CD8-positive, alpha-beta memory T cell (primary cell): ENCODE measurements around the gene PIK3R6. TPM values are rescaled to one million over a fixed set of nuclear protein-coding genes. Genes with fewer than 3 reads are reported as not detected.

Source experiments
- CTCF ChIA-PET: fragments of 350-600 bp; sonication (Branson Sonifier 250); formaldehyde crosslinking; loops from one replicate; lab custom pipeline; 2021; ENCODE audit warnings: antibody characterized with exemption; lab: Charles Lee
- POLR2A ChIA-PET: fragments of 350-600 bp; sonication (Branson Sonifier 250); formaldehyde crosslinking; loops from one replicate; lab custom pipeline; 2021; ENCODE audit warnings: antibody characterized with exemption; lab: Charles Lee
- DNase-seq, 5 donors: peaks; one replicate each; pipeline versions ENCODE4 v3.0.0 to v3.0.0-alpha.2; 2020 to 2022; ENCODE audit warnings: mixed read lengths in 1 of 5
- H3K27ac ChIP-seq: one replicate; pipeline ENCODE4 v1.7.0; 2013; ENCODE audit warnings: low read depth, mild to moderate bottlenecking, low read length, moderate library complexity
- H3K27me3 ChIP-seq: 2 replicates; pipeline ENCODE4 v1.7.0; 2013; ENCODE audit warnings: low read length, mild to moderate bottlenecking; ENCODE audit not compliant: insufficient read depth, poor library complexity, severe bottlenecking
- H3K36me3 ChIP-seq: 2 replicates; pipeline ENCODE4 v1.7.0; 2013; ENCODE audit warnings: mild to moderate bottlenecking, low read length, moderate library complexity; ENCODE audit not compliant: insufficient read depth
- H3K4me1 ChIP-seq: 2 replicates; pipeline ENCODE4 v1.7.0; 2013; ENCODE audit warnings: mild to moderate bottlenecking, low read length, moderate library complexity; ENCODE audit not compliant: insufficient read depth
- H3K4me3 ChIP-seq: 2 replicates; pipeline ENCODE4 v1.7.0; 2013; ENCODE audit warnings: mild to moderate bottlenecking, low read length
- H3K9me3 ChIP-seq: 2 replicates; pipeline ENCODE4 v1.7.0; 2013; ENCODE audit warnings: mild to moderate bottlenecking, low read length
- H3K27ac Mint-ChIP-seq, 8 donors: one replicate each; pipeline ENCODE4 v1.8.0; 2020 to 2021; ENCODE audit warnings: mixed read lengths in 8 of 8, mild to moderate bottlenecking in 6 of 8, inconsistent platforms in 3 of 8, moderate library complexity in 3 of 8
- H3K27me3 Mint-ChIP-seq, 2 donors: one replicate each; pipeline ENCODE4 v1.8.0; 2020 to 2021; ENCODE audit warnings: mixed read lengths in 2 of 2, mild to moderate bottlenecking in 1 of 2, moderate library complexity in 1 of 2
- H3K36me3 Mint-ChIP-seq, 3 donors: one replicate each; pipeline ENCODE4 v1.8.0; 2020 to 2021; ENCODE audit warnings: mixed read lengths in 3 of 3, inconsistent platforms in 1 of 3, mild to moderate bottlenecking in 1 of 3
- H3K4me1 Mint-ChIP-seq, 3 donors: one replicate each; pipeline ENCODE4 v1.8.0; 2020 to 2021; ENCODE audit warnings: mixed read lengths in 3 of 3, inconsistent platforms in 1 of 3, mild to moderate bottlenecking in 1 of 3
- H3K4me3 Mint-ChIP-seq, 7 donors: one replicate each; pipeline ENCODE4 v1.8.0; 2020 to 2021; ENCODE audit warnings: mixed read lengths in 7 of 7, mild to moderate bottlenecking in 6 of 7, moderate library complexity in 4 of 7, inconsistent platforms in 2 of 7
- H3K9me3 Mint-ChIP-seq, 5 donors: one replicate each; pipeline ENCODE4 v1.8.0; 2020 to 2022; ENCODE audit warnings: mixed read lengths in 5 of 5, mild to moderate bottlenecking in 3 of 5, moderate library complexity in 2 of 5, inconsistent platforms in 1 of 5
- polyA plus RNA-seq: library from polyadenylated mRNA; unstranded; fragments of 300-500 nt; fragmentation: Illumina TruSeq; gene quantifications from one replicate; pipeline ENCODE4 v1.2.3, GENCODE V29; 2021
- total RNA-seq, 2 experiments: library from RNA; stranded (reverse); gene quantifications; one replicate each; pipeline ENCODE4 v1.2.3, GENCODE V29; 2021

Gene PIK3R6
- total and polyA plus RNA-seq, 3 experiments from 2014 or later = 0.18 to 0.61 (median 0.35) TPM

DNA sequence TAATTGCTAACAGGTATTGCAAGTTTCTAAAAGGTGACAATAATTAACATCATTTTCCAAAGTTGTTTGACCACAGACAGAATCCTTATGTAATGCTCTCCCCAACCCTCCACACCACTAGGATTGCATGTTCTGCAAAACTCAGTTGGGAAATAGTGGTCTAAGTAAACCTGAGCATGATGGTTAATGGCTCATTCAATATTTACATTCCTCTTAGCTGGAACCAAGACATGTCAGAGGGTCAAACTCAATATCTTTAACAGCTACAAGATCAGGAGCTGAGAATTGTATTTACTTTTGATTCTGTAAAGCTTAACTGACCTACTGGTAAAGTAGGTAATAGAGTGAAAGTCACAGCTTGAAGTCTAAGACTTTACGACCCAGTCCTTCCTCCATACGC lies 78.5 kb downstream of the PIK3R6 start:
- H3K9me3 Mint-ChIP-seq = peaks cover 2 to 9% (median 8%) of the 10 kb centered on the region in 5 donors
- Histone ChIP-seq H3K4me1 (no peaks in the 10 kb centered on the region), H3K36me3 (no peaks in the 10 kb centered on the region), H3K27ac (no peak overlapping the region), H3K4me3 (no peak overlapping the region), H3K9me3 (no peaks in the 10 kb centered on the region), H3K27me3 (no peaks in the 10 kb centered on the region)
- no peak for DNase-seq
- H3K27me3 Mint-ChIP-seq = peaks cover 2 to 5% of the 10 kb centered on the region in 2 donors
- peaks cover 0 to 6% (median 4%) of the 10 kb centered on the region in 3 donors for H3K36me3 Mint-ChIP-seq
- ChIA-PET CTCF (no interaction called here), POLR2A (no interaction called here)
- no peak overlapping the region for H3K4me3 Mint-ChIP-seq
- no peak overlapping the region for H3K27ac Mint-ChIP-seq
- H3K4me1 Mint-ChIP-seq = peaks cover 0 to 2% (median 0%) of the 10 kb centered on the region in 3 donors

DNA sequence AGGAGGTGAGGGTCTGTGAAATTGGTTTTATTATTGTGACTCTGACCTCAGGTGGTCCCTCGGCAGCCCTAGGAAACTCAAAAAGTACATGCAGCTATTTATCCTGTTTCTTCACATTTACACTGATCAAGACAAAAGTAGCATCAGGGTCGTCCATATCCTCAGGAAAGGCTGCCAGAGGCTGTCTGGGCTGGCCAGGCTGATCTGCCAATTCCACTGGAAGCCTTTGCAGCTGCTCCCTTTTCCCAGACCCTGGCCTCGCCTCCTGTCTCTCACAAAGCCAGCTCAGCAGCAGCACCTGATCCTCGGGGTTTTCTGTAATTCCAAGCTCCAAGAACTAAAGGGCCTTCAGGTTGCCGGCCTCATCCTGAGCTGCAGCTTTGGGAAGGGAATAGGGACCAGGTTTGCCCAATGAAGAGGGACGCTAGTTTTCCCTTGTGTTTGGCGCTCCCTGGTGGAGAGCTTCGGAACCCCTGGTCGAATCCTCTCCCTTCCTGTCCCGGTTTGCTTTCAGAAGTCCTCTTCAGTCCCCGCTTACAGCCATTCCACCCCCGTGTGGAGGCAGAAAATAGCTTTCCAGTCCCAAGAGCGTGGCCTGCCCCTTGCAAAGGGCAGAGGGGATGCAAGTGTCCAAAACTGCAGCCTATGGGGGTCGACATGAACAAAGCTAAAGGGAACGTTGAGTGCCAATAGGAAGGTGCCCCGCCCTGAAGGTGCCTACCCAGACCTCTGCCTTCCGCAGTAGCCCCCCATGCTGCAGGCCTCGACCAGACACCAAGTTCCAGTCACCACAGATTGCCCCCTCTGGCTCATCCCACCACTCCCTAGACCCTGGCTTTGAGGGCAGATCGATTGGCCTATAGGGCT lies 81.7 kb downstream of the PIK3R6 start:
- Mint-ChIP-seq H3K27me3 (peaks cover 0 to 2% of the 10 kb centered on the region in 2 donors), H3K4me1 (peaks cover 0 to 2% (median 0%) of the 10 kb centered on the region in 3 donors), H3K9me3 (no peaks in the 10 kb centered on the region), H3K4me3 (no peak overlapping the region), H3K36me3 (no peaks in the 10 kb centered on the region), H3K27ac (no peak overlapping the region)
- no peaks in the 10 kb centered on the region for H3K27me3 ChIP-seq
- H3K4me1 ChIP-seq = no peaks in the 10 kb centered on the region
- POLR2A ChIA-PET = no interaction called here
- peak; percentile 19 to 59 (median 46) for DNase-seq
- CTCF ChIA-PET = interaction anchor here (0.9 to 2.8 kb wide), 13 partner anchors 9 to 402 kb away, joined by 3 to 15 read pairs (median 4); partner anchors contain the start of gene MFSD6L
- H3K9me3 ChIP-seq = no peaks in the 10 kb centered on the region
- H3K27ac ChIP-seq = no peak overlapping the region
- H3K4me3 ChIP-seq = no peak overlapping the region
- no peaks in the 10 kb centered on the region for H3K36me3 ChIP-seq

DNA sequence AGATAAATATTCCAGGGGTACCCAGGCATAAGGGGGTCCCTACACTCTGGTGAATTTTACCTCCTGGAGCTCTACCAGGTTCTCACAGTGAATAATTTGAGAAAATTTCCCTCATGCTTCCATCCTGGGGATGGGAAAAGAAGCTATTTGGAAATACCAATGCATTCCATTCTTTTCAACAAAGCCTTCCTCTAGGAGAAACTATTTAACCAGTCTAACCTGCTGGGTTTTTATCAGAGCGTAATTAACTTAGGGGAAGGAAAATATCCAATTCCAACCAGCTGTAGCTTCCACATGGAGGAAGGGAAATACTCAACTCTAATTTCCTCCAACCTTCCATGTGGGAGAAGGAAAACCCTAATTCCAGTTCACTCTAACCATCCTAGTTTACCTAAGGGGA lies 85.3 kb downstream of the PIK3R6 start:
- Mint-ChIP-seq H3K9me3 (no peaks in the 10 kb centered on the region), H3K4me1 (peaks cover 0 to 2% (median 0%) of the 10 kb centered on the region in 3 donors), H3K36me3 (peaks cover 0 to 3% (median under 1%) of the 10 kb centered on the region in 3 donors), H3K4me3 (no peak overlapping the region), H3K27ac (no peak overlapping the region), H3K27me3 (peaks cover 3% of the 10 kb centered on the region in 2 donors)
- Histone ChIP-seq H3K36me3 (no peaks in the 10 kb centered on the region), H3K9me3 (no peaks in the 10 kb centered on the region), H3K27me3 (no peaks in the 10 kb centered on the region), H3K27ac (no peak overlapping the region), H3K4me3 (no peak overlapping the region), H3K4me1 (no peaks in the 10 kb centered on the region)
- POLR2A ChIA-PET = no interaction called here
- no peak for DNase-seq
- CTCF ChIA-PET = interaction anchor here (1.0 to 1.5 kb wide), 2 partner anchors 11 to 216 kb away, joined by 4 read pairs; no protein-coding TSS in a partner anchor

DNA sequence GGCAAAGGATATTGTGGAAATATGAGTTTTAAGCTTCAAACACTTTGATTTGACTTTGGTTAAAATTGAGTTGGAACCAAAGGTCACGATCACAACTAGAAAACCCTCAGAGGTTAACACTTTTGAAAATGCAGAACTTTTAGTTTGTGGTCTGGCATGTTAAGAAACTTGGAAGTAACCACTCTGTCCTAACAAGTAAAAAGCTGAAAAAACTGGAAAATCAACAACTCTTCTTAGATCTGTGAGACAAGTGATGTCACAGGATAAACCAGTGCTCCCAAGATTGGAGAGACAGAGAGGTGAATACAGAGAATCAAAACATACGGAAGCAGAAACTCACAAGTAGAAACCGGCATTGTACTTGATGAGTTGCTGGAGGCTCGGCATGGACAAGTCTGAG lies 85.7 kb downstream of the PIK3R6 start:
- H3K27ac Mint-ChIP-seq = peak overlapping the region in 2 of 8 donors; percentile 17 to 83
- H3K36me3 ChIP-seq = no peaks in the 10 kb centered on the region
- DNase-seq = no peak
- no peaks in the 10 kb centered on the region for H3K9me3 ChIP-seq
- H3K4me3 ChIP-seq = no peak overlapping the region
- POLR2A ChIA-PET = no interaction called here
- no peak overlapping the region for H3K4me3 Mint-ChIP-seq
- H3K4me1 Mint-ChIP-seq = peaks cover 0 to 2% (median 0%) of the 10 kb centered on the region in 3 donors
- H3K27ac ChIP-seq = no peak overlapping the region
- H3K4me1 ChIP-seq = no peaks in the 10 kb centered on the region
- peaks cover 3% of the 10 kb centered on the region in 2 donors for H3K27me3 Mint-ChIP-seq
- peaks cover 1% of the 10 kb centered on the region for H3K27me3 ChIP-seq
- H3K36me3 Mint-ChIP-seq = peaks cover 0 to 5% (median 2%) of the 10 kb centered on the region in 3 donors
- CTCF ChIA-PET = interaction anchor here (1.5 kb wide), 1 partner anchor 216 kb away, joined by 4 read pairs; no protein-coding TSS in a partner anchor
- no peaks in the 10 kb centered on the region for H3K9me3 Mint-ChIP-seq

DNA sequence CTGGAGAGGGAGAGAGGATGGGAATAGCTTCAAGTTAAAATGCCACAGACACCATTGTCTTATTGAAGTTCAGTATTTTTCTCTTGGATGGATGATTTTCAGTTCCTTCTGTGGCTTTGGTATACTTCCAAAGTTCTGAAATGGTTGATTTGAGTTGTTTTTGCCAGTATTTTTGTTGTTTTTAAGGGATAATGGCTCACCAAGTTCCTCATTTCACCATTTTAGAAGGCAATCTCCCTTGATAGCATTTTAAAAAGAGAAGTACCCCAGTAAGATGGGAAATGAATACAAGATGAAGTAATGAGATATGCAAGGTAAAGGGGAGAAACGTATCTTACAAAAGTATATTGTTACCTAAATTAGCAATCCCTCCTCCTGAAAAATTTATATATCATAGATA lies 90.6 kb downstream of the PIK3R6 start:
- DNase-seq = no peak
- ChIA-PET POLR2A (no interaction called here), CTCF (interaction anchor here (2.7 kb wide), 1 partner anchor 9 kb away, joined by 14 read pairs; no protein-coding TSS in a partner anchor)
- peaks cover 26 to 35% of the 10 kb centered on the region in 2 donors for H3K27me3 Mint-ChIP-seq
- peaks cover 8 to 21% (median 11%) of the 10 kb centered on the region in 5 donors for H3K9me3 Mint-ChIP-seq
- no peaks in the 10 kb centered on the region for H3K9me3 ChIP-seq
- no peaks in the 10 kb centered on the region for H3K36me3 ChIP-seq
- peak overlapping the region in 1 of 8 donors; percentile 66 for H3K27ac Mint-ChIP-seq
- no peaks in the 10 kb centered on the region for H3K4me1 ChIP-seq
- no peak overlapping the region for H3K4me3 Mint-ChIP-seq
- H3K27me3 ChIP-seq = peaks cover 4% of the 10 kb centered on the region
- H3K27ac ChIP-seq = no peak overlapping the region
- H3K4me1 Mint-ChIP-seq = no peaks in the 10 kb centered on the region
- H3K36me3 Mint-ChIP-seq = peaks cover 0 to 23% (median 2%) of the 10 kb centered on the region in 3 donors
- H3K4me3 ChIP-seq = no peak overlapping the region

DNA sequence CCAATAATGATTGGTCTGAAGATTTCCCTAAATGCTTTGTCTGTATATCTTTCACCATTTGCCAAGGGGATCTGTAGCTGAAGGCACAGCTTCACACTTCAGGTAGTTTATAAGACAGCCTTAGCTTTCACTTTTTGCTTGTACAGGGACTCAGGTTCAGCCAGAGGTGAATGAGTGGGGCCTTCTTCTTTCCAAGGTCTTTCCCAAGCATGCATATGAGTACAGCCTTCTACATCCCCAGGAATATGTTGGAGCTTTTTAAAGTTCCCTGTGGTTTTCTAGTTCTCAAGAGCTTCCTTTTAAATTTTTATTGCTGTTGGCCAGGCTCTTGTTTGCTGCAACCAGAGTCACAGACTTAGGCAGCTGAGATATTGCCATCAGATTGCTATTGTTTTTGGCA lies 91.2 kb downstream of the PIK3R6 start:
- Histone ChIP-seq H3K27me3 (peaks cover 4% of the 10 kb centered on the region), H3K4me1 (no peaks in the 10 kb centered on the region), H3K36me3 (no peaks in the 10 kb centered on the region), H3K4me3 (no peak overlapping the region), H3K27ac (no peak overlapping the region), H3K9me3 (no peaks in the 10 kb centered on the region)
- no peaks in the 10 kb centered on the region for H3K4me1 Mint-ChIP-seq
- no peak overlapping the region for H3K4me3 Mint-ChIP-seq
- H3K36me3 Mint-ChIP-seq = peaks cover 0 to 23% (median 2%) of the 10 kb centered on the region in 3 donors
- H3K27ac Mint-ChIP-seq = peak overlapping the region in 1 of 8 donors; percentile 10
- H3K27me3 Mint-ChIP-seq = peaks cover 27 to 35% of the 10 kb centered on the region in 2 donors
- ChIA-PET CTCF (interaction anchor here (2.7 kb wide), 1 partner anchor 10 kb away, joined by 14 read pairs; no protein-coding TSS in a partner anchor), POLR2A (no interaction called here)
- H3K9me3 Mint-ChIP-seq = peaks cover 8 to 21% (median 11%) of the 10 kb centered on the region in 5 donors
- DNase-seq = no peak

DNA sequence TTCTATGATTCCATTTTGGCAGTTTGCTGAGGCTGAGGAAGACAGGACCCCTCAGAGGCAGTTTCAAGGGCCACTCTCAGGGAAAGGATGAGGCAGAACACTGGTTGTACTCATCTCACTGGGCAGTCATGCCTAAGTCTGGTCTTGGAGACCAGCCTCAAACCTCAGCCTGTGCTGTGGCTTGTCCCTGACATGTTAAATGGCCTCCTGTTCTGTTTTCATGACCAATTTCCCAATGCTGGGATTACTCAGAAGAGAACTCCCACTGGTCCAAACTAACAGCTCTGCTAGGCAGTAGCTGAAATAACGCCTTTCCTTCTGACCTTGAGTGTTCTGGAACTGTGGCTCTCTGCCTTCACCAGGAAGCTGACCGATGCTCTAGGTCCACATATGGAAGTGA lies 100.7 kb downstream of the PIK3R6 start:
- no peaks in the 10 kb centered on the region for H3K36me3 Mint-ChIP-seq
- no peaks in the 10 kb centered on the region for H3K9me3 Mint-ChIP-seq

DNA sequence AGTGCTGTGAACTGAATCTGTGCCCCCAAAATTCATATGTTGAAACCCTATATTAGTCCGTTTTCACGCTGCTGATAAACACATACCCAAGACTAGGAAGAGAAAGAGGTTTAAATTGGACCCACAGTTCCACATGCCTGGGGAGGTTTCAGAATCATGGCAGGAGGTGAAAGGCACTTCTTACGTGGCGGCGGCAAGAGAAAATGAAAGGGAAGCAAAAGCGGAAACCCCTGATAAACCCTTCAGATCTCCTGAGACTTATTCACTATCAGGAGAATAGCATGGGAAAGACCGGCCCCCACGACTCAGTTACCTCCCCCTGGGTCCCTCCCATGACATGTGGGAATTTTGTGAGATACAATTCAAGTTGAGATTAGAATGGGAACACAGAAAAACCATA lies 105.5 kb downstream of the PIK3R6 start:
- Histone ChIP-seq H3K9me3 (no peaks in the 10 kb centered on the region), H3K4me1 (no peaks in the 10 kb centered on the region), H3K4me3 (no peak overlapping the region), H3K27me3 (no peaks in the 10 kb centered on the region), H3K36me3 (no peaks in the 10 kb centered on the region), H3K27ac (no peak overlapping the region)
- H3K27ac Mint-ChIP-seq = no peak overlapping the region
- ChIA-PET CTCF (no interaction called here), POLR2A (no interaction called here)
- H3K36me3 Mint-ChIP-seq = peaks cover 0 to 3% (median 0%) of the 10 kb centered on the region in 3 donors
- no peaks in the 10 kb centered on the region for H3K9me3 Mint-ChIP-seq
- H3K4me3 Mint-ChIP-seq = no peak overlapping the region
- DNase-seq = no peak
- no peaks in the 10 kb centered on the region for H3K4me1 Mint-ChIP-seq
- peaks cover 2 to 8% of the 10 kb centered on the region in 2 donors for H3K27me3 Mint-ChIP-seq

More for the DNA sequence above, 100.7 kb downstream of the PIK3R6 start:
- CTCF ChIA-PET = interaction anchor here (1.5 kb wide), 1 partner anchor 19 kb away, joined by 4 read pairs; no protein-coding TSS in a partner anchor
- H3K27me3 ChIP-seq = no peaks in the 10 kb centered on the region
- H3K27me3 Mint-ChIP-seq = peaks cover 5 to 12% of the 10 kb centered on the region in 2 donors
- POLR2A ChIA-PET = no interaction called here
- no peak for DNase-seq
- no peak overlapping the region for H3K27ac Mint-ChIP-seq
- H3K9me3 ChIP-seq = no peaks in the 10 kb centered on the region
- no peaks in the 10 kb centered on the region for H3K4me1 ChIP-seq
- no peak overlapping the region for H3K27ac ChIP-seq
- H3K4me1 Mint-ChIP-seq = no peaks in the 10 kb centered on the region
- H3K36me3 ChIP-seq = no peaks in the 10 kb centered on the region
- no peak overlapping the region for H3K4me3 ChIP-seq
- H3K4me3 Mint-ChIP-seq = no peak overlapping the region
